OCI-LY1 (cell line): ENCODE data around the gene WDR93.

Experiments used
- EZH2 ChIP-seq: fragments of 200-600 bp; sonication (generic), shearing (Covaris generic); IDR thresholded peaks from 2 replicates; pipeline ENCODE4 v1.8.0; 2017; ENCODE audit warnings: borderline replicate concordance, mixed run types, mild to moderate bottlenecking, antibody characterized with exemption, low read length, moderate library complexity, mixed read lengths
- TF ChIP-seq, protein P1 (sequence below): fragments of 200-600 bp; sonication (generic), shearing (Covaris generic); IDR thresholded peaks from 2 replicates; pipeline ENCODE4 v1.5.1; 2017; ENCODE audit warnings: mild to moderate bottlenecking, antibody characterized with exemption, low read length, moderate library complexity, mixed read lengths

DNA sequence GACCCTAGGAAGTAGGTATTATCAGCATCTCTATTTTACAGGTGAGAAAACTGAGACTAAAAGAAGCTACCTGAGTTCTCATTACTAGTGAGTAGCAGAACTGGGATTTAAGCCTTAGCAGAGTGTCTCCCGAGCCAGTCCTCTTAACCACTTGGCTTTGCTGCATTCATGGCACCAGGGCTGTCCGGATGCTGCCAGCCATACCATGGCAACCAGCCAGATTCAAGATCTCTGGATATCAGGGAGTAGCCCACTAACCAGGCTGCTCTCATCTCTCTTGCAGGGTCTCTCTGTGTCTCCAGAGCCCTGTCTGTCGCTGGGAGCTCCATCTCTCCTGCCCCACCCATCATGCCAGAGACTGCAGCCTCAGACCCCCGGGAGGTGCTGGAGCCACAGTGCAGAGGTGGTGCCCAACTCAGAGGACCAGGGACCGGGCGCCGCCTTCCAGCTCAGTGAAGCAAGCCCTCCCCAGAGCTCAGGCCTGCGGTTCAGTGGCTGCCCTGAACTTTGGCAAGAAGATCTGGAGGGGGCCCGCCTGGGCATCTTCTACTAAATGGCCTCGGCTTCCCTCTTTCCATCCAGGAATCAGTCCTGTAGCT, 87.3 kb downstream of the WDR93 start:
- TF ChIP-seq, protein P1, sequence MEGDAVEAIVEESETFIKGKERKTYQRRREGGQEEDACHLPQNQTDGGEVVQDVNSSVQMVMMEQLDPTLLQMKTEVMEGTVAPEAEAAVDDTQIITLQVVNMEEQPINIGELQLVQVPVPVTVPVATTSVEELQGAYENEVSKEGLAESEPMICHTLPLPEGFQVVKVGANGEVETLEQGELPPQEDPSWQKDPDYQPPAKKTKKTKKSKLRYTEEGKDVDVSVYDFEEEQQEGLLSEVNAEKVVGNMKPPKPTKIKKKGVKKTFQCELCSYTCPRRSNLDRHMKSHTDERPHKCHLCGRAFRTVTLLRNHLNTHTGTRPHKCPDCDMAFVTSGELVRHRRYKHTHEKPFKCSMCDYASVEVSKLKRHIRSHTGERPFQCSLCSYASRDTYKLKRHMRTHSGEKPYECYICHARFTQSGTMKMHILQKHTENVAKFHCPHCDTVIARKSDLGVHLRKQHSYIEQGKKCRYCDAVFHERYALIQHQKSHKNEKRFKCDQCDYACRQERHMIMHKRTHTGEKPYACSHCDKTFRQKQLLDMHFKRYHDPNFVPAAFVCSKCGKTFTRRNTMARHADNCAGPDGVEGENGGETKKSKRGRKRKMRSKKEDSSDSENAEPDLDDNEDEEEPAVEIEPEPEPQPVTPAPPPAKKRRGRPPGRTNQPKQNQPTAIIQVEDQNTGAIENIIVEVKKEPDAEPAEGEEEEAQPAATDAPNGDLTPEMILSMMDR, result no peak
- TF ChIP-seq EZH2, result no peak
